B cell (primary cell): ENCODE measurements around the gene PLCG2. TPM values are rescaled to one million over a fixed set of nuclear protein-coding genes. Genes with fewer than 3 reads are reported as not detected.

Experiments
- ATAC-seq: fragments of 200-7000 bp; cut with Tn5 transposase; one replicate; pipeline ENCODE4 v1.10.0; 2021; ENCODE audit warnings: low read depth, mild to moderate bottlenecking, moderate number of reproducible peaks, moderate library complexity
- CTCF ChIA-PET: fragments of 350-600 bp; sonication (Branson Sonifier 250); formaldehyde crosslinking; loops from one replicate; lab custom pipeline; 2021; ENCODE audit warnings: antibody characterized with exemption, inconsistent platforms; lab: Charles Lee
- POLR2A ChIA-PET: fragments of 350-600 bp; sonication (Branson Sonifier 250); formaldehyde crosslinking; loops from one replicate; lab custom pipeline; 2021; ENCODE audit warnings: antibody characterized with exemption; lab: Charles Lee
- DNase-seq: peaks from one replicate; pipeline ENCODE4 v3.0.0; 2013
- H2AFZ ChIP-seq: 2 replicates; pipeline ENCODE4 v1.6.1; 2012; ENCODE audit warnings: mild to moderate bottlenecking, low read depth, low read length; ENCODE audit not compliant: insufficient read depth, poor library complexity, severe bottlenecking
- H3K27ac ChIP-seq, 2 donors: 1 replicate in 1 of 2; 2 replicates in 1 of 2; pipeline ENCODE4 v1.5.1; 2012 to 2013; ENCODE audit warnings: low read length in 2 of 2, mild to moderate bottlenecking in 2 of 2, moderate library complexity in 1 of 2
- H3K27me3 ChIP-seq, 4 experiments: fragments of 200-600 bp in 1 of 4; sonication (generic) in 1 of 4; replicated peaks in 1 of 4; 1 replicate in 2 of 4; 2 replicates in 2 of 4; pipeline versions ENCODE4 v1.6.1 to v1.7.0; 2013 to 2016; ENCODE audit warnings: low read length in 3 of 4, mild to moderate bottlenecking in 2 of 4, mixed read lengths in 1 of 4, moderate library complexity in 1 of 4; ENCODE audit not compliant: insufficient read depth in 4 of 4, control insufficient read depth in 3 of 4; ENCODE audit errors: control extremely low read depth in 1 of 4
- H3K36me3 ChIP-seq, 2 experiments: replicated peaks in 1 of 2; 1 replicate in 1 of 2; 2 replicates in 1 of 2; pipeline versions ENCODE4 v1.6.1 to v1.7.1; 2013; ENCODE audit warnings: low read length in 1 of 2; ENCODE audit not compliant: insufficient read depth in 2 of 2, control insufficient read depth in 1 of 2; ENCODE audit errors: control extremely low read depth in 1 of 2, extremely low read depth in 1 of 2
- H3K4me1 ChIP-seq, 2 donors: fragments of 200-600 bp in 1 of 2; sonication (generic) in 1 of 2; 1 replicate in 1 of 2; 2 replicates in 1 of 2; pipeline versions ENCODE4 v1.5.1 to v1.6.1; 2013 to 2017; ENCODE audit warnings: low read length in 2 of 2; ENCODE audit not compliant: control insufficient read depth in 2 of 2, insufficient read depth in 2 of 2
- H3K4me2 ChIP-seq: replicated peaks from 2 replicates; pipeline ENCODE3; 2012; ENCODE audit warnings: mild to moderate bottlenecking, low read depth, low read length; ENCODE audit not compliant: poor library complexity, severe bottlenecking
- H3K4me3 ChIP-seq, 5 experiments: fragments of 200-600 bp in 1 of 5; sonication (generic) in 1 of 5; 1 replicate in 3 of 5; 2 replicates in 2 of 5; pipeline versions ENCODE4 v1.5.1 to v1.7.0; 2011 to 2016; ENCODE audit warnings: low read length in 4 of 5, mild to moderate bottlenecking in 4 of 5, low read depth in 2 of 5, control low read depth in 1 of 5, moderate library complexity in 1 of 5; ENCODE audit not compliant: insufficient read depth in 1 of 5; ENCODE audit errors: control extremely low read depth in 1 of 5, extremely low read depth in 1 of 5
- H3K79me2 ChIP-seq: fragments of 200-600 bp; sonication (generic); one replicate; pipeline ENCODE4 v1.6.0; 2016; ENCODE audit warnings: low read length; ENCODE audit not compliant: control insufficient read depth, insufficient read depth
- H3K9ac ChIP-seq: fragments of 200-600 bp; sonication (generic); 2 replicates; pipeline ENCODE4 v1.6.1; 2017; ENCODE audit warnings: mild to moderate bottlenecking, low read length, moderate library complexity
- H3K9me3 ChIP-seq, 3 donors: one replicate each; pipeline versions ENCODE4 v1.6.1 to v1.7.1; 2013; ENCODE audit warnings: low read length in 2 of 3; ENCODE audit not compliant: control insufficient read depth in 2 of 3, insufficient read depth in 1 of 3; ENCODE audit errors: control extremely low read depth in 1 of 3
- H4K20me1 ChIP-seq: 2 replicates; pipeline ENCODE4 v1.6.0; 2012; ENCODE audit warnings: mild to moderate bottlenecking, low read length; ENCODE audit not compliant: insufficient read depth, control insufficient read depth, poor library complexity, severe bottlenecking
- H3K27ac Mint-ChIP-seq: one replicate; pipeline ENCODE4 v1.8.0; 2021; ENCODE audit warnings: mixed read lengths
- H3K27me3 Mint-ChIP-seq: one replicate; pipeline ENCODE4 v1.8.0; 2021; ENCODE audit warnings: mixed read lengths
- H3K4me1 Mint-ChIP-seq: one replicate; pipeline ENCODE4 v1.8.0; 2021; ENCODE audit warnings: mixed read lengths
- H3K4me3 Mint-ChIP-seq: one replicate; pipeline ENCODE4 v1.8.0; 2021; ENCODE audit warnings: mixed read lengths
- H3K9me3 Mint-ChIP-seq: one replicate; pipeline ENCODE4 v1.8.0; 2022; ENCODE audit warnings: mixed read lengths; ENCODE audit not compliant: insufficient read depth
- EZH2 ChIP-seq: IDR thresholded peaks from 2 replicates; pipeline ENCODE4 v1.6.1; 2012; ENCODE audit warnings: borderline replicate concordance, low read depth, mild to moderate bottlenecking, moderate library complexity, low read length; ENCODE audit not compliant: insufficient read depth, poor library complexity, severe bottlenecking
- WGBS: methylation state at CpG from one replicate; pipeline ENCODE4 v1.1.5; 2013; ENCODE audit warnings: missing lambda C conversion rate; ENCODE audit not compliant: insufficient coverage; 5-methylcytosine and 5-hydroxymethylcytosine counted together
- intact Hi-C: fragments of 100-400 bp; cut with micrococcal nuclease; formaldehyde crosslinking; loops from one replicate; pipeline ENCODE4 v1.10.0; 2022
- polyA plus RNA-seq: library from polyadenylated mRNA; depleted of rRNA; stranded (reverse); fragments of >200 nt; gene quantifications from 2 replicates; pipeline ENCODE4 v1.2.3, GENCODE V29; 2012
- total RNA-seq, 2 donors: library from RNA; stranded (reverse); fragments of 120-200 nt in 1 of 2; gene quantifications; 1 replicate in 1 of 2; 2 replicates in 1 of 2; pipeline versions ENCODE4 v1.2.3 to v1.2.4, GENCODE V29; 2013 to 2022
- TF ChIP-seq, protein P1 (sequence below): fragments of 200-600 bp; IDR thresholded peaks from one replicate; pipeline ENCODE4 v1.8.0; 2022; ENCODE audit warnings: antibody characterized with exemption, mild to moderate bottlenecking

Gene PLCG2
- total and polyA plus RNA-seq, 2 donors (not counting 1 experiment from before 2014, with no cell fraction given) = 194 to 812 TPM

- TF ChIP-seq EZH2 = no peak
- Histone ChIP-seq H3K79me2 (peaks cover 77% of the 10 kb centered on the region), H3K36me3 (peaks cover 21 to 65% of the 10 kb centered on the region in 2 experiments), H4K20me1 (peaks cover 66% of the 10 kb centered on the region), H3K9ac (no peak overlapping the region), H3K4me1 (peaks cover 53 to 61% of the 10 kb centered on the region in 2 donors), H3K27ac (peak overlapping the region; percentile 35 to 65), H3K4me2 (peak overlapping the region; percentile 55), H2AFZ (no peak overlapping the region), H3K9me3 (no peaks in the 10 kb centered on the region), H3K4me3 (no peak overlapping the region), H3K27me3 (no peaks in the 10 kb centered on the region)
- Mint-ChIP-seq H3K27ac (peak overlapping the region; percentile 95), H3K4me3 (peak overlapping the region; percentile 67), H3K9me3 (no peaks in the 10 kb centered on the region), H3K27me3 (no peaks in the 10 kb centered on the region), H3K4me1 (peaks cover 72% of the 10 kb centered on the region)
- ATAC-seq (peak; percentile 16), DNase-seq (peak; percentile 42)
- ChIA-PET CTCF (interaction anchor here (0.8 to 1.7 kb wide), 6 partner anchors 11 to 126 kb away, joined by 3 to 12 read pairs (median 4); no protein-coding TSS in a partner anchor), POLR2A (interaction anchor here (0.6 to 1.2 kb wide), 2 partner anchors 50 to 58 kb away, joined by 3 read pairs; no protein-coding TSS in a partner anchor)
- intact Hi-C loops = no loop called here
- WGBS = 42% methylated on average over 5 of the region's 10 CpGs
These were observed 87.8 kb downstream of the PLCG2 start for GRCh38 chr16:81866820-81867440.

DNA sequence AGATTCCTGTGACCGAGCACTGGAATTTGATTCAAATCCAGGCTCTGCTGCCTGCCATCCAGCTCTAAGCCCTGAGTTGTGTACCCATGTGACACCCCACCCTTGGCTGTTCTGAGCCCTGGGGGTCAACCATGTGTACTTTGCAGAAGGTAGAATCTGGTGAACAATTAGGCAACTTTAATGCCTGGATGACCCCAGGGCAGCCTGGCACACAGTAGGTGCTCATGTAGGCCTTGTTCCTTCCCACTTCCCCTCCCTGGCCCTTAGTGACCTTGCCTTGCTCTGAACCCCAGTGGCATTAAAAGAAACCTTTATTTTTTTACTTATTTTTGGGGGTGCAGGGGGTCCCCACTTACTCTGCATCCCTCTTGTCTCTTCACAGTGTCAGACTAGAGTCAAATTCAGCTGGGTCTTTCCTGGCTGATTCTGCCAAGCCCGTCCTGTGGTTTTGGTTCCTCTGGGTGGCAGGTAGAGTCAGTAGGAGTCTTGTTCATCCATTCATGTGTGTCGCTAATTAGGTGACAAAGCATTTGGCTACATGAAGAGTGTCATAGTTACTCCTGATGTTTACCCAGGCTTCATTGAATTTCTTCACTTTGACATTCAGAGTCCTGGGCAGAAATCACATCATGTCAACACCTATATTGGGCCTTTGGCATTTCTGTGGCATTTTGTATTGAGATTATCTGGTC, 89.1 kb downstream of the PLCG2 start:
- Histone ChIP-seq H3K9ac (no peak overlapping the region), H3K4me2 (peak overlapping the region; percentile 40), H3K36me3 (peaks cover 25 to 65% of the 10 kb centered on the region in 2 experiments), H2AFZ (no peak overlapping the region), H3K27ac (peak overlapping the region; percentile 27 to 60), H3K4me3 (no peak overlapping the region), H3K27me3 (no peaks in the 10 kb centered on the region), H4K20me1 (peaks cover 61% of the 10 kb centered on the region), H3K79me2 (peaks cover 75% of the 10 kb centered on the region), H3K9me3 (no peaks in the 10 kb centered on the region), H3K4me1 (peaks cover 53 to 60% of the 10 kb centered on the region in 2 donors)
- ATAC-seq (no peak), DNase-seq (peak; percentile 32)
- H3K27me3 Mint-ChIP-seq = no peaks in the 10 kb centered on the region
- no peak for TF ChIP-seq EZH2
- TF ChIP-seq, protein P1, sequence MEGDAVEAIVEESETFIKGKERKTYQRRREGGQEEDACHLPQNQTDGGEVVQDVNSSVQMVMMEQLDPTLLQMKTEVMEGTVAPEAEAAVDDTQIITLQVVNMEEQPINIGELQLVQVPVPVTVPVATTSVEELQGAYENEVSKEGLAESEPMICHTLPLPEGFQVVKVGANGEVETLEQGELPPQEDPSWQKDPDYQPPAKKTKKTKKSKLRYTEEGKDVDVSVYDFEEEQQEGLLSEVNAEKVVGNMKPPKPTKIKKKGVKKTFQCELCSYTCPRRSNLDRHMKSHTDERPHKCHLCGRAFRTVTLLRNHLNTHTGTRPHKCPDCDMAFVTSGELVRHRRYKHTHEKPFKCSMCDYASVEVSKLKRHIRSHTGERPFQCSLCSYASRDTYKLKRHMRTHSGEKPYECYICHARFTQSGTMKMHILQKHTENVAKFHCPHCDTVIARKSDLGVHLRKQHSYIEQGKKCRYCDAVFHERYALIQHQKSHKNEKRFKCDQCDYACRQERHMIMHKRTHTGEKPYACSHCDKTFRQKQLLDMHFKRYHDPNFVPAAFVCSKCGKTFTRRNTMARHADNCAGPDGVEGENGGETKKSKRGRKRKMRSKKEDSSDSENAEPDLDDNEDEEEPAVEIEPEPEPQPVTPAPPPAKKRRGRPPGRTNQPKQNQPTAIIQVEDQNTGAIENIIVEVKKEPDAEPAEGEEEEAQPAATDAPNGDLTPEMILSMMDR = no peak
- intact Hi-C loops = no loop called here
- WGBS = 55% methylated on average over 2 of the region's 3 CpGs
- POLR2A ChIA-PET = no interaction called here
- CTCF ChIA-PET = interaction anchor here (1.3 to 1.7 kb wide), 3 partner anchors 12 to 63 kb away, joined by 3 to 12 read pairs (median 4); no protein-coding TSS in a partner anchor
- peaks cover 72% of the 10 kb centered on the region for H3K4me1 Mint-ChIP-seq
- H3K27ac Mint-ChIP-seq = peak overlapping the region; percentile 78
- H3K4me3 Mint-ChIP-seq = peak overlapping the region; percentile 32
- H3K9me3 Mint-ChIP-seq = no peaks in the 10 kb centered on the region
